Occipital lobe (tissue), 3 donors: Measurements from ENCODE around the gene PAIP2B. TPM values are rescaled to one million over a fixed set of nuclear protein-coding genes. Genes with fewer than 3 reads are reported as not detected.

Experiments
- DNase-seq: peaks from one replicate; lab custom pipeline; 2025; lab: John Stamatoyannopoulos, UW
- small RNA-seq: library from RNA; depleted of rRNA; stranded (forward); fragments of <200 nt; gene quantifications from one replicate; pipeline ENCODE3, GENCODE V24; 2014
- total RNA-seq: library from RNA; depleted of rRNA; stranded (reverse); fragments of >200 nt; gene quantifications from one replicate; pipeline ENCODE4 v1.2.3, GENCODE V29; 2014

Gene PAIP2B
- total RNA-seq, 1 donor from 2014 or later: 19.0 TPM

GRCh38 chr2:71154279-71154678 lies 72.6 kb downstream of the PAIP2B start:
- DNase-seq: no peak

GRCh38 chr2:71153585-71154224 lies 73.2 kb downstream of the PAIP2B start:
- no peak for DNase-seq

- DNase-seq: no peak
These were observed 75.3 kb downstream of the PAIP2B start for GRCh38 chr2:71151620-71152019.

- DNase-seq: no peak
These were observed 76.7 kb downstream of the PAIP2B start for GRCh38 chr2:71150082-71150816.

GRCh38 chr2:71148506-71149063 lies 78.3 kb downstream of the PAIP2B start:
- no peak for DNase-seq

DNA sequence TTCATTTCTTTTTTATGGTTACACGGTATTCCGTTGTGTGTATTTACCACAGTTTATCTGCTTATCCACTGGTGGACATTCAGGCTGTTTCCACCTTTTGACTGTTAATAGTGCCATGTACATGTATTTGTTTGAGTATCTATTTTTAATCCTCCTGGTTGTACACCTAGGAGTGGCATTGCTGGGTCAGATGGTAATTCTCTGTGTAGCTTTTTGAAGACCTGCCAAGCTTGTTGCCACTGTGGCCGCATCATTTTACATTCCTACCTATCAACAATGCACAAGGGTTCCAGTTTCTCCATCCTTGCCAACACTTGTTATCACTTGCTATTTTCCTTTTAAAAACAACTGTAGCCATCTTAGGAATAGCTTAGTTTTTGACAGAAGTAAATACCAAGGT lies 83.1 kb downstream of the PAIP2B start:
- DNase-seq: no peak

- DNase-seq: no peak
These were observed 90.7 kb downstream of the PAIP2B start for GRCh38 chr2:71136174-71136573.

DNA sequence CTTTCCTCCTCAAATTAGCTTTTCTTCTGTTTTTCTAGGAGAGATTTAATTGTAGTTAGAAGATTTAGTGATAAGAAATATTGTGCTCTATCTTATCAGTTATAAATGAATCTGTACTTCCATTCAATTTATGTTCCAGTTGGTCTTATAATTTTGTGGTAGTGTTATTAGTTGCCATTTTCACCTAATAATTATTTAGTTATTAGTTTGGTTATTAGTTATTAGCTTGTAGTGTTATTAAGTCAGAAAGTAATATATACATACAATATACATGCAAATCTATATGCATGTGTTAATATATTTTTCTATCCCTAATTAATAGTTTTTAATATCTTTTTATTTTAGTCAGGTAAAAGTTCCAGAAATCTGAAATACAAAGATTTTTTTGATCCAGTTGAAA lies 93.3 kb downstream of the PAIP2B start:
- DNase-seq: no peak

Small RNA genes within 50 kb of the gene (small RNA-seq; reads per million reads assigned to genes)
- gene AC007881.1: not detected

Other genes with a start within 250 kb of the PAIP2B start
- 0.62 TPM for gene ANKRD53, start 248.5 kb downstream of the PAIP2B start, total RNA-seq
- gene TEX261, start 232.2 kb downstream of the PAIP2B start, total RNA-seq: 18.1 TPM
- gene NAGK, start 158.5 kb downstream of the PAIP2B start, total RNA-seq: 34.0 TPM
- gene MCEE, start 96.9 kb downstream of the PAIP2B start, total RNA-seq: 10.3 TPM
- 28.9 TPM for gene MPHOSPH10, start 96.5 kb downstream of the PAIP2B start, total RNA-seq
- 399 TPM for gene ZNF638, start 104.7 kb upstream of the PAIP2B start, total RNA-seq
- 0.47 TPM for gene DYSF, start 226.5 kb upstream of the PAIP2B start, total RNA-seq